HCT116 (cell line): Measurements from ENCODE around the gene CISD1. TPM values are rescaled to one million over a fixed set of nuclear protein-coding genes. Genes with fewer than 3 reads are reported as not detected.

Source experiments
- ATAC-seq: fragments of 200-7000 bp; cut with Tn5 transposase; 2 replicates; pipeline ENCODE4 v1.9.1; 2020; ENCODE audit warnings: mild to moderate bottlenecking, moderate library complexity
- BruUV-seq: library from RNA; stranded (reverse); fragments of 400-500 nt; replicated peaks from 2 replicates; lab custom pipeline; 2021; lab: Mats Ljungman, UMichigan
- CTCF ChIA-PET: fragments of 300-600 bp; sonication (Branson Sonifier 250); formaldehyde crosslinking; loops from one replicate; lab custom pipeline; 2021; ENCODE audit warnings: antibody characterized with exemption; lab: Charles Lee
- POLR2A ChIA-PET: fragments of 300-600, 350-600 bp; sonication (Branson Sonifier 250); formaldehyde crosslinking; loops from one replicate; lab custom pipeline; 2021; ENCODE audit warnings: antibody characterized with exemption; lab: Charles Lee
- RAD21 ChIA-PET, 2 experiments: fragments of 300-600 bp; sonication (Branson Sonifier 250); formaldehyde crosslinking; loops; one replicate each; lab custom pipeline; 2023; ENCODE audit warnings: low total read pairs in 2 of 2; ENCODE audit not compliant: uncharacterized antibody in 2 of 2, unreplicated experiment in 2 of 2, low non-redundant PET in 1 of 2; lab: Charles Lee
- DNase-seq: peaks from one replicate; pipeline ENCODE4 v3.0.0-alpha.2; 2010; ENCODE audit warnings: low read depth, low spot score
- H2AFZ ChIP-seq: fragments of 200-600 bp; shearing (Covaris generic), sonication (generic); 2 replicates; pipeline ENCODE4 v1.6.1; 2017; ENCODE audit warnings: low read depth, mixed run types, mixed read lengths, antibody characterized with exemption, low read length; ENCODE audit not compliant: poor library complexity, severe bottlenecking
- H3K27ac ChIP-seq: 2 replicates; pipeline ENCODE4 v1.5.1; 2012; ENCODE audit warnings: low read depth, low read length
- H3K27me3 ChIP-seq: fragments of 200-600 bp; sonication (generic); 2 replicates; pipeline ENCODE4 v1.6.1; 2016; ENCODE audit warnings: mixed run types, low read length, mixed read lengths; ENCODE audit not compliant: insufficient read depth
- H3K36me3 ChIP-seq, 2 experiments: fragments of 200-500 bp in 1 of 2; fragments of 200-600 bp in 1 of 2; sonication (Bioruptor generic) in 1 of 2; sonication (generic) in 1 of 2; 2 replicates each; pipeline versions ENCODE4 v1.5.1 to v1.6.1; 2014 to 2016; ENCODE audit warnings: low read length in 2 of 2, inconsistent platforms in 1 of 2, mixed read lengths in 1 of 2, mixed run types in 1 of 2; ENCODE audit not compliant: insufficient read depth in 2 of 2, control insufficient read depth in 1 of 2
- H3K4me1 ChIP-seq, 2 experiments: fragments of 200-600 bp in 1 of 2; sonication (generic) in 1 of 2; 2 replicates each; pipeline versions ENCODE4 v1.5.1 to v1.6.1; 2012 to 2017; ENCODE audit warnings: low read length in 2 of 2, inconsistent platforms in 1 of 2, mild to moderate bottlenecking in 1 of 2, mixed read lengths in 1 of 2, mixed run types in 1 of 2, moderate library complexity in 1 of 2; ENCODE audit not compliant: insufficient read depth in 2 of 2, control insufficient read depth in 1 of 2
- H3K4me2 ChIP-seq: fragments of 200-600 bp; sonication (generic); 2 replicates; pipeline ENCODE4 v1.6.1; 2017; ENCODE audit warnings: mixed run types, low read length, mixed read lengths
- H3K4me3 ChIP-seq, 2 experiments: fragments of 200-600 bp in 1 of 2; sonication (generic) in 1 of 2; replicated peaks in 1 of 2; 2 replicates each; pipeline ENCODE4 v1.5.1; 2011 to 2016; ENCODE audit warnings: low read length in 2 of 2, control low read depth in 1 of 2, low read depth in 1 of 2, mild to moderate bottlenecking in 1 of 2, mixed read lengths in 1 of 2, mixed run types in 1 of 2
- H3K79me2 ChIP-seq: fragments of 200-600 bp; sonication (generic); 2 replicates; pipeline ENCODE4 v1.6.1; 2017; ENCODE audit warnings: mild to moderate bottlenecking, mixed run types, low read length, moderate library complexity, mixed read lengths; ENCODE audit not compliant: insufficient read depth
- H3K9ac ChIP-seq: fragments of 200-600 bp; sonication (generic); 2 replicates; pipeline ENCODE4 v1.6.1; 2016; ENCODE audit warnings: low read length, mixed read lengths
- H3K9me2 ChIP-seq: fragments of 200-600 bp; sonication (generic), shearing (Covaris generic); 2 replicates; pipeline ENCODE4 v1.6.1; 2017; ENCODE audit warnings: mixed run types, mild to moderate bottlenecking, moderate library complexity; ENCODE audit not compliant: insufficient read depth
- H3K9me3 ChIP-seq, 2 experiments: fragments of 200-500 bp in 1 of 2; fragments of 200-600 bp in 1 of 2; sonication (Bioruptor generic) in 1 of 2; sonication (generic) in 1 of 2; 2 replicates each; pipeline ENCODE4 v1.6.1; 2014 to 2017; ENCODE audit warnings: low read length in 2 of 2, mixed read lengths in 2 of 2, inconsistent platforms in 1 of 2, low read depth in 1 of 2, mild to moderate bottlenecking in 1 of 2, mixed run types in 1 of 2, moderate library complexity in 1 of 2; ENCODE audit not compliant: control insufficient read depth in 1 of 2, insufficient read depth in 1 of 2
- H4K20me1 ChIP-seq: fragments of 200-600 bp; sonication (generic), shearing (Covaris generic); 2 replicates; pipeline ENCODE4 v1.6.1; 2017; ENCODE audit warnings: mixed run types, mild to moderate bottlenecking, moderate library complexity; ENCODE audit not compliant: insufficient read depth
- EZH2phosphoT487 ChIP-seq: fragments of 200-600 bp; IDR thresholded peaks from 2 replicates; pipeline ENCODE4 v1.6.1; 2018; ENCODE audit warnings: antibody characterized with exemption, borderline replicate concordance
- FOSL1 ChIP-seq: IDR thresholded peaks from 2 replicates; pipeline ENCODE4 v1.6.1; 2012; ENCODE audit warnings: low read depth
- POLR2A ChIP-seq: IDR thresholded peaks from 2 replicates; pipeline ENCODE4 v1.7.0; 2011; ENCODE audit warnings: borderline replicate concordance; ENCODE audit not compliant: insufficient read depth, insufficient read length; ENCODE audit errors: extremely low read depth
- POLR2AphosphoS5 ChIP-seq: IDR thresholded peaks from 2 replicates; pipeline ENCODE4 v1.6.1; 2011; ENCODE audit warnings: mild to moderate bottlenecking, low read depth, low read length, moderate library complexity
- SRF ChIP-seq: IDR thresholded peaks from 2 replicates; pipeline ENCODE4 v1.6.1; 2012; ENCODE audit warnings: low read depth
- intact Hi-C: fragments of 100-400 bp; cut with micrococcal nuclease; formaldehyde crosslinking; loops from 2 replicates; pipeline ENCODE4 v1.10.0; 2022
- total RNA-seq: library from RNA; stranded (reverse); gene quantifications from one replicate; pipeline ENCODE4 v1.2.1, GENCODE V29; 2021; ENCODE audit not compliant: unreplicated experiment
- TF ChIP-seq, protein P1 (sequence below): IDR thresholded peaks from 2 replicates; pipeline ENCODE4 v1.6.1; 2012
- TF ChIP-seq, protein P2 (sequence below), 3 experiments: fragments of 200-600 bp in 1 of 3; sonication (generic) in 1 of 3; IDR thresholded peaks in 2 of 3; conservative IDR thresholded peaks in 1 of 3; 2 replicates each; pipeline ENCODE4 v1.5.1; 2012 to 2017; ENCODE audit warnings: low read depth in 2 of 3, low read length in 2 of 3, antibody characterized with exemption in 1 of 3, borderline replicate concordance in 1 of 3, control low read depth in 1 of 3, mild to moderate bottlenecking in 1 of 3, mixed read lengths in 1 of 3, mixed run types in 1 of 3, moderate library complexity in 1 of 3; ENCODE audit not compliant: insufficient read depth in 1 of 3
- TF ChIP-seq, protein P3 (sequence below): IDR thresholded peaks from 2 replicates; pipeline ENCODE4 v1.6.1; 2012; ENCODE audit warnings: low read depth

The CISD1 gene
- total RNA-seq, 1 experiment from 2014 or later = 47.3 TPM

DNA sequence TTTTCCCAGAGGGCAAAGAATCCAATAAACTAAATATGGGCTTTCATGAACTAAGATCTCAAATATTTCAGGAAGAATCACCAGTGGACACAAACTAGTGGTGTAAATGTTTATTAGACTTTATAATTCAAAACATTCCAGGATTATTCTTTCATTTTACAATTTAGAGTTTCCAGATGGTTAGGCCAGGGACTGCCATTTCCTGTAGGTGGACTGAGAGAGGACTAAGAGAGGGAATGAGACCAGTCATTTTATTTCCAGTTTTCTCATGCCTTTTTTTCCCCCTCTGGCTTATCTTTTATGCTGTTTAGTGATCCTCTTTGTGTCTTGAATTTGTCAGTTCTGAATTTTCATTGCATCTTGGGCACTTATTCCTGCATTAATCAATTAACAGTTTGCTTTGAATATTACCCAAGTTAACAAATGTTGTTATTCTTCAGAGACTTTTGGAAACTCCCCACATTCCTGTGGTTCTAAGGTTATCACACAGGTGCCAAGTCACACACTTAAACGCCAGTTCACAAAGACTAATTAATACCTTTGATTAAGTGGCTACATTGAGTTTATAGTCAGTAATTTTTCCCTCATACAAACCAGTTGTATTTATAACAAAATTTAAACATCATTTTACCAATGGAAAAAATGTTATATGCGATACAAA lies 12.3 kb downstream of the CISD1 start:
- ChIA-PET POLR2A (no interaction called here), RAD21 (no interaction called here), CTCF (no interaction called here)
- peaks cover 20 to 22% of the 10 kb centered on the region in 2 experiments for H3K4me1 ChIP-seq
- no peak for TF ChIP-seq EZH2phosphoT487
- TF ChIP-seq, protein P1, sequence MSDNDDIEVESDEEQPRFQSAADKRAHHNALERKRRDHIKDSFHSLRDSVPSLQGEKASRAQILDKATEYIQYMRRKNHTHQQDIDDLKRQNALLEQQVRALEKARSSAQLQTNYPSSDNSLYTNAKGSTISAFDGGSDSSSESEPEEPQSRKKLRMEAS = no peak
- H3K9ac ChIP-seq = no peak overlapping the region
- no peak overlapping the region for H2AFZ ChIP-seq
- DNase-seq = no peak
- H3K27me3 ChIP-seq = no peaks in the 10 kb centered on the region
- H3K4me2 ChIP-seq = no peak overlapping the region
- no TSS peak for BruUV-seq
- peaks cover 23% of the 10 kb centered on the region for H3K79me2 ChIP-seq
- no peak for ATAC-seq
- no peaks in the 10 kb centered on the region for H3K9me2 ChIP-seq
- no peaks in the 10 kb centered on the region; the same call in 1 of the 2 replicates for H4K20me1 ChIP-seq
- intact Hi-C loops = no loop called here
- no peaks in the 10 kb centered on the region for H3K9me3 ChIP-seq
- no peak overlapping the region for H3K4me3 ChIP-seq
- peaks cover 2 to 4% of the 10 kb centered on the region in 2 experiments; a peak in 3 of 4 replicates for H3K36me3 ChIP-seq
- H3K27ac ChIP-seq = no peak overlapping the region; the same call in 1 of the 2 replicates

DNA sequence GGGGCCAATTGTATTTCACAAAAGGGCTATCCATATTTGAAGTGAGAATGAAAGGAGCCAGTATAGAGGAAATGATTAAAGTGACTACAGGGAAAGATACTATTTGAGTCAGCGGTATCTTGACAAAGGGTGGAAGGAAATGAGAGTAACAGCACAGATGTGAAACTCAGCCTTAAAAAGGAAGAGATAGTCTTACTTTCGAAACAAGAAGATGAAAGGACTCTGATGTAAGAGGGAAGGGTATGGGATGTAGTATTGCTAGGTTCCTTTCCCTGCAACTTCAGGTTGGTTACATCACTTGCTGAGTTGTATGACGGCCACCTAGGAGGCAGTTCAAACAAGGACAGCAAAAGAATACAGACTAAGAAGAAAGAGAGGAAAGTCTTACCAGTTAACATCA lies 13.7 kb downstream of the CISD1 start:
- Histone ChIP-seq H3K4me1 (peaks cover 20 to 22% of the 10 kb centered on the region in 2 experiments), H3K9me2 (no peaks in the 10 kb centered on the region), H3K4me3 (no peak overlapping the region)
- ChIA-PET RAD21 (no interaction called here), CTCF (no interaction called here)
- TF ChIP-seq, protein P2, sequence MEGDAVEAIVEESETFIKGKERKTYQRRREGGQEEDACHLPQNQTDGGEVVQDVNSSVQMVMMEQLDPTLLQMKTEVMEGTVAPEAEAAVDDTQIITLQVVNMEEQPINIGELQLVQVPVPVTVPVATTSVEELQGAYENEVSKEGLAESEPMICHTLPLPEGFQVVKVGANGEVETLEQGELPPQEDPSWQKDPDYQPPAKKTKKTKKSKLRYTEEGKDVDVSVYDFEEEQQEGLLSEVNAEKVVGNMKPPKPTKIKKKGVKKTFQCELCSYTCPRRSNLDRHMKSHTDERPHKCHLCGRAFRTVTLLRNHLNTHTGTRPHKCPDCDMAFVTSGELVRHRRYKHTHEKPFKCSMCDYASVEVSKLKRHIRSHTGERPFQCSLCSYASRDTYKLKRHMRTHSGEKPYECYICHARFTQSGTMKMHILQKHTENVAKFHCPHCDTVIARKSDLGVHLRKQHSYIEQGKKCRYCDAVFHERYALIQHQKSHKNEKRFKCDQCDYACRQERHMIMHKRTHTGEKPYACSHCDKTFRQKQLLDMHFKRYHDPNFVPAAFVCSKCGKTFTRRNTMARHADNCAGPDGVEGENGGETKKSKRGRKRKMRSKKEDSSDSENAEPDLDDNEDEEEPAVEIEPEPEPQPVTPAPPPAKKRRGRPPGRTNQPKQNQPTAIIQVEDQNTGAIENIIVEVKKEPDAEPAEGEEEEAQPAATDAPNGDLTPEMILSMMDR (IDR thresholded peaks at IDR 0.05 in 2 of 3, conservative IDR thresholded peaks at IDR 0.05 in 1 of 3; ENCODE audit: borderline replicate concordance in 1 of 3, insufficient read depth in 1 of 3, low read depth in 2 of 3, low read length in 2 of 3) = no peak
- TF ChIP-seq FOSL1 (no peak), POLR2A (no peak), SRF (no peak), POLR2AphosphoS5 (no peak)
- TF ChIP-seq, protein P3, sequence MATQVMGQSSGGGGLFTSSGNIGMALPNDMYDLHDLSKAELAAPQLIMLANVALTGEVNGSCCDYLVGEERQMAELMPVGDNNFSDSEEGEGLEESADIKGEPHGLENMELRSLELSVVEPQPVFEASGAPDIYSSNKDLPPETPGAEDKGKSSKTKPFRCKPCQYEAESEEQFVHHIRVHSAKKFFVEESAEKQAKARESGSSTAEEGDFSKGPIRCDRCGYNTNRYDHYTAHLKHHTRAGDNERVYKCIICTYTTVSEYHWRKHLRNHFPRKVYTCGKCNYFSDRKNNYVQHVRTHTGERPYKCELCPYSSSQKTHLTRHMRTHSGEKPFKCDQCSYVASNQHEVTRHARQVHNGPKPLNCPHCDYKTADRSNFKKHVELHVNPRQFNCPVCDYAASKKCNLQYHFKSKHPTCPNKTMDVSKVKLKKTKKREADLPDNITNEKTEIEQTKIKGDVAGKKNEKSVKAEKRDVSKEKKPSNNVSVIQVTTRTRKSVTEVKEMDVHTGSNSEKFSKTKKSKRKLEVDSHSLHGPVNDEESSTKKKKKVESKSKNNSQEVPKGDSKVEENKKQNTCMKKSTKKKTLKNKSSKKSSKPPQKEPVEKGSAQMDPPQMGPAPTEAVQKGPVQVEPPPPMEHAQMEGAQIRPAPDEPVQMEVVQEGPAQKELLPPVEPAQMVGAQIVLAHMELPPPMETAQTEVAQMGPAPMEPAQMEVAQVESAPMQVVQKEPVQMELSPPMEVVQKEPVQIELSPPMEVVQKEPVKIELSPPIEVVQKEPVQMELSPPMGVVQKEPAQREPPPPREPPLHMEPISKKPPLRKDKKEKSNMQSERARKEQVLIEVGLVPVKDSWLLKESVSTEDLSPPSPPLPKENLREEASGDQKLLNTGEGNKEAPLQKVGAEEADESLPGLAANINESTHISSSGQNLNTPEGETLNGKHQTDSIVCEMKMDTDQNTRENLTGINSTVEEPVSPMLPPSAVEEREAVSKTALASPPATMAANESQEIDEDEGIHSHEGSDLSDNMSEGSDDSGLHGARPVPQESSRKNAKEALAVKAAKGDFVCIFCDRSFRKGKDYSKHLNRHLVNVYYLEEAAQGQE = no peak
- TF ChIP-seq, all 23 proteins: peak for 0
- H4K20me1 ChIP-seq = no peaks in the 10 kb centered on the region; the same call in 1 of the 2 replicates
- POLR2A ChIA-PET = no interaction called here
- H3K4me2 ChIP-seq = no peak overlapping the region
- H3K27ac ChIP-seq = no peak overlapping the region
- no peak overlapping the region for H2AFZ ChIP-seq
- no TSS peak for BruUV-seq
- H3K9me3 ChIP-seq = no peaks in the 10 kb centered on the region
- peaks cover 10% of the 10 kb centered on the region for H3K79me2 ChIP-seq
- no peak for ATAC-seq
- H3K27me3 ChIP-seq = no peaks in the 10 kb centered on the region
- intact Hi-C loops = no loop called here
- no peak for DNase-seq
- H3K36me3 ChIP-seq = peaks cover 2 to 4% of the 10 kb centered on the region in 2 experiments; a peak in 3 of 4 replicates
- H3K9ac ChIP-seq = no peak overlapping the region
